Pancreas (tissue), 10 donors: ENCODE data around the gene CYB5R4. TPM values are rescaled to one million over a fixed set of nuclear protein-coding genes. Genes with fewer than 3 reads are reported as not detected.

Source experiments
- ATAC-seq, 4 donors: fragments of 200-7000 bp; cut with Tn5 transposase; one replicate each; pipeline versions ENCODE4 v1.8.0 to v1.9.1; 2020; ENCODE audit warnings: mild to moderate bottlenecking in 4 of 4, moderate library complexity in 4 of 4
- DNase-seq, 6 donors: peaks; one replicate each; pipeline ENCODE4 v3.0.0-alpha.2; 2020
- FAIRE-seq: peaks from 2 replicates; lab custom pipeline; 2012; peaks lifted over from hg19 to GRCh38; lab: Jason Lieb, UNC
- H3K27ac ChIP-seq, 4 donors: fragments of 200-600 bp; sonication (generic); 1 replicate in 3 of 4; 2 replicates in 1 of 4; pipeline versions ENCODE4 v1.5.0 to v1.8.0; 2020
- H3K27me3 ChIP-seq, 4 donors: fragments of 200-600 bp; one replicate each; pipeline ENCODE4 v1.8.0; 2021
- H3K36me3 ChIP-seq, 3 donors: fragments of 200-600 bp; sonication (generic) in 1 of 3; one replicate each; pipeline versions ENCODE4 v1.5.0 to v1.8.0; 2020 to 2021
- H3K4me1 ChIP-seq, 3 donors: fragments of 200-600 bp; one replicate each; pipeline ENCODE4 v1.8.0; 2021
- H3K4me3 ChIP-seq, 4 donors: fragments of 200-600 bp; sonication (generic) in 2 of 4; one replicate each; pipeline versions ENCODE4 v1.5.0 to v1.8.0; 2020 to 2021
- H3K9me3 ChIP-seq, 4 donors: fragments of 200-600 bp; one replicate each; pipeline ENCODE4 v1.8.0; 2021
- WGBS, 2 donors: extraction: QIAGEN DNeasy Blood & Tissue Kit; methylation state at CpG; one replicate each; pipeline ENCODE4 v1.1.7; 2013; 5-methylcytosine and 5-hydroxymethylcytosine counted together
- intact Hi-C, 3 donors: fragments of 100-400 bp; cut with DNase I; formaldehyde crosslinking; loops; one replicate each; pipeline versions ENCODE4 v1.11.1 to v1.14.2; 2022
- polyA plus RNA-seq, 2 donors: library from polyadenylated mRNA; stranded (reverse); fragments of 200-250 nt; gene quantifications; one replicate each; pipeline ENCODE4 v1.2.3, GENCODE V29; 2013
- total RNA-seq, 6 donors: library from RNA; stranded (reverse); fragmentation: NEBNext Ultra II Directional in 4 of 6; extraction: Animal tissue kit (Norgen Biotek cat#: 25700) in 4 of 6; gene quantifications; one replicate each; pipeline versions ENCODE4 v1.2.1 to v1.2.4, GENCODE V29; 2021 to 2023
- TF ChIP-seq, protein P1 (sequence below), 4 donors: fragments of 200-600 bp; sonication (generic) in 3 of 4; IDR thresholded peaks; one replicate each; pipeline versions ENCODE4 v1.5.0 to v1.8.0; 2021; ENCODE audit warnings: antibody characterized with exemption in 4 of 4
- donor health status: healthy with polysubstance abuse.
- donor health status: DM: no; HTN: no; CAD: no; lungs with moderate emphysema.
- donor health status: DM: no; HTN: no; CAD: no.
- donor health status: control.
- donor health status: control.
- donor health status: Bipolar disorder and iron deficiency.
- donor health status: DM: yes; HTN: yes; CAD: no.
- donor health status: DM: no; HTN: no; CAD: no.
- donor health status: DM: no; HTN: no; CAD: no.
- donor health status: DM: yes; HTN: yes; CAD: no.

Gene CYB5R4
- total and polyA plus RNA-seq, 8 donors = 1.1 to 10.1 (median 5.4) TPM

DNA sequence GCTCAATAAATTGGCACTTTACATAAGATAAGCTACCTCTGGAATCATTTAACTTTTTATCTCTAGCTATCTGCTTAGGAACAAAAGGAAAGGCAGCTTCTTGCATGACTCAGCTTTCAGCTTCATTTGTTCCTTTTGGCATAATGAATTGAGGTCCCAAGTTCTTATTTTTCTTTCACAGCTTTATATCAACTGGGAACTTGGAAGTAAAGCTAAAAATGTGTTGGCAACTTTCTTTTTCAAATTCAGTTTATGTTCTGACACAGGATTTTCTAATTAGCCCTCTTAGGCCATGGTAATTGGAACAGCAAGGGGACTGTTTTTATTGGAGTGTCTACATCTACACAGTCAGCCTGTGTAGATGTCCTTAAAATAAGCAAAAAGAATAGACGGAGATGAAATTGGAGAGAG lies 118.8 kb downstream of the CYB5R4 start:
- no peak for FAIRE-seq
- intact Hi-C loops = no loop called here

DNA sequence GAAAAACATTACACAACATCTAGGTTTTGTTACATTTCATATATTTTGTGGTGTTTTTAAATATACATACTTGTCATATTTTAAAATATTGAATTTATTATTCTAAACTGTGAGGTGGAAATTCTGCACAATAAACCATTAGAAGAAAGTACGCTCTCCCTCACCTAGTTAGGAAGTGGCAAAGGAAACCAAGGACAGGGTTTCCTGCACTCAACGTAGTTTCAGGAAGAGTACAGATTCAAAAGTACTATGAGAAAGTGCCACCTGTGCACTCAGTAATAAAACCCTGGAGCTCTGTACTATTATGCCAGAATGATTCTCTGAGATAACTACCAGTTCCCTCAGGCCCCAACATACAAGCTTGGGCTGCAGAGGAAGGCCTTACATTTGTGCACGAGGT lies 119.5 kb downstream of the CYB5R4 start:
- TF ChIP-seq, protein P1, sequence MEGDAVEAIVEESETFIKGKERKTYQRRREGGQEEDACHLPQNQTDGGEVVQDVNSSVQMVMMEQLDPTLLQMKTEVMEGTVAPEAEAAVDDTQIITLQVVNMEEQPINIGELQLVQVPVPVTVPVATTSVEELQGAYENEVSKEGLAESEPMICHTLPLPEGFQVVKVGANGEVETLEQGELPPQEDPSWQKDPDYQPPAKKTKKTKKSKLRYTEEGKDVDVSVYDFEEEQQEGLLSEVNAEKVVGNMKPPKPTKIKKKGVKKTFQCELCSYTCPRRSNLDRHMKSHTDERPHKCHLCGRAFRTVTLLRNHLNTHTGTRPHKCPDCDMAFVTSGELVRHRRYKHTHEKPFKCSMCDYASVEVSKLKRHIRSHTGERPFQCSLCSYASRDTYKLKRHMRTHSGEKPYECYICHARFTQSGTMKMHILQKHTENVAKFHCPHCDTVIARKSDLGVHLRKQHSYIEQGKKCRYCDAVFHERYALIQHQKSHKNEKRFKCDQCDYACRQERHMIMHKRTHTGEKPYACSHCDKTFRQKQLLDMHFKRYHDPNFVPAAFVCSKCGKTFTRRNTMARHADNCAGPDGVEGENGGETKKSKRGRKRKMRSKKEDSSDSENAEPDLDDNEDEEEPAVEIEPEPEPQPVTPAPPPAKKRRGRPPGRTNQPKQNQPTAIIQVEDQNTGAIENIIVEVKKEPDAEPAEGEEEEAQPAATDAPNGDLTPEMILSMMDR (IDR thresholded peaks at IDR 0.05) = no peak
- ATAC-seq (no peak), FAIRE-seq (no peak), DNase-seq (no peak)
- no peak overlapping the region for H3K4me3 ChIP-seq
- intact Hi-C loops = no loop called here
- H3K4me1 ChIP-seq = no peaks in the 10 kb centered on the region
- no peak overlapping the region for H3K27ac ChIP-seq
- no peaks in the 10 kb centered on the region for H3K36me3 ChIP-seq
- no peaks in the 10 kb centered on the region for H3K9me3 ChIP-seq
- WGBS, 2 donors = 39 to 40% methylated on average over 3 of the region's 3 CpGs
- no peaks in the 10 kb centered on the region for H3K27me3 ChIP-seq

More for the DNA sequence above, 118.8 kb downstream of the CYB5R4 start:
- Histone ChIP-seq H3K4me3 (no peak overlapping the region), H3K27me3 (no peaks in the 10 kb centered on the region), H3K4me1 (no peaks in the 10 kb centered on the region), H3K9me3 (no peaks in the 10 kb centered on the region), H3K36me3 (no peaks in the 10 kb centered on the region), H3K27ac (no peak overlapping the region)
- DNase-seq = no peak
- TF ChIP-seq, protein P1 (IDR thresholded peaks at IDR 0.05) = no peak
- WGBS, 2 donors = 73 to 83% methylated on average over 1 of the region's 1 CpG
- no peak for ATAC-seq

DNA sequence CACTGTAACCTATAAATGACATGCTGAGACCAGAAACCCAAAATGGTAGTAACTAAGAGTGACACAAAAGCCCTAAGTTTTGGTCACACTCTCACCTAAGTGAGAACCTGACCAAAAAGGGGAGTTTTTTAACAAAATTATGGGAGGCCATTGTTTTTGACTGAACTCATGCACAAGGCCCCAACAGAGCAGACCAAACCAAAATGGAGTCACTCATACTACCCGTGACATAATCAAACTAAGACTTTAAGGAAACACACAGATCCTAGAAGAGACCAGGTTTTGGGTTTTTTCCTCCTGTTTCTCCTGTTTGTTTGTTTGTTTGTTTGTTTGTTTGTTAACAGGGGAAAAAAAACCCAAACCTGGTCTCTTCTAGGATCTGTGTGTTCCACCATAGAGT lies 124.9 kb downstream of the CYB5R4 start:
- Histone ChIP-seq H3K27ac (no peak overlapping the region), H3K27me3 (no peaks in the 10 kb centered on the region), H3K9me3 (no peaks in the 10 kb centered on the region), H3K4me3 (no peak overlapping the region), H3K4me1 (no peaks in the 10 kb centered on the region), H3K36me3 (no peaks in the 10 kb centered on the region)
- FAIRE-seq (no peak), ATAC-seq (no peak), DNase-seq (no peak)
- WGBS, 2 donors = 81 to 96% methylated on average over 1 of the region's 1 CpG
- intact Hi-C loops = no loop called here
- TF ChIP-seq, protein P1 (IDR thresholded peaks at IDR 0.05) = no peak

DNA sequence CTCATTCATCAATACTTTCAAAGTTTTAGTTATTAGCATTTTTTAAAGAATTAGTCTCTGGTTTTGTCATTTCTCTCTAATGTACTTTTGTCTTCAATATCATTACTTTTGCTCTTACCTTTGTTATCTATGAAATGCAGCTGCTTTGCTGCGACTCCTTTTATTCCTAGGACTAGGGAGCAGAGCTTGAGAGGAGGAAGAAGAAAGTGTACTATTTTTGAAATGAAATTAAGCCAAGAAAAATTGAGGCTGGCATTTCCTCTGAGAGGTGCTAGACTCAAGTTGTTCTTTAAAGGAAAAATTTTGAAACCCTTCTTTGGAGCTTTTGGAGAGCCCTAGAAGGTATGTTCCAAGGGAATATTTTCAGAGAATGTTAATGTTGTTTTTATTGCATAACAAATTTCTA lies 125.8 kb downstream of the CYB5R4 start:
- 77 to 94% methylated on average over 1 of the region's 1 CpG for WGBS, 2 donors
- H3K9me3 ChIP-seq = no peaks in the 10 kb centered on the region
- no peak overlapping the region for H3K27ac ChIP-seq
- FAIRE-seq (no peak), DNase-seq (no peak), ATAC-seq (no peak)
- TF ChIP-seq, protein P1 (IDR thresholded peaks at IDR 0.05) = no peak
- no peaks in the 10 kb centered on the region for H3K27me3 ChIP-seq
- H3K4me3 ChIP-seq = no peak overlapping the region
- intact Hi-C loops = no loop called here
- H3K36me3 ChIP-seq = no peaks in the 10 kb centered on the region
- H3K4me1 ChIP-seq = no peaks in the 10 kb centered on the region

DNA sequence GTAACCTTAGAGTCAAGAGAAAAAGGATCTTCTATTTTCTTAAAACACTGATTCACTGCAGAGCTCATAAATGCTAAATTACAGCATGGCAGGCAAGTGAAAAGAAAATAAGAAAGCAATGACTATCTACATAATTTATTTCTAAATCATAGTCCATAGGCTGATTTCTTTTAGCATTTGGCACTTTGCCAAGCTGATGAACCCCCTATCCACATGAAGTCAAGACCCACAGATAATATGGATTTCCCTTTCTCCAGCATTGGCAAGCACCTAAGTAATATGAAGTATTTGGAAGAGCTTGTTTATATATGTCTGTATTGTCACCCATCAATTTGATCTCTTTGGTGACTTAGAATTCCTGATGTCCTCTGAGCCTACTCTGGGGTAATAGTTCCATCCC lies 126.2 kb downstream of the CYB5R4 start:
- H3K36me3 ChIP-seq = no peaks in the 10 kb centered on the region
- H3K27ac ChIP-seq = no peak overlapping the region
- H3K4me3 ChIP-seq = no peak overlapping the region
- H3K4me1 ChIP-seq = no peaks in the 10 kb centered on the region
- FAIRE-seq = no peak
- DNase-seq = no peak
- ATAC-seq = no peak
- H3K9me3 ChIP-seq = no peaks in the 10 kb centered on the region
- no peaks in the 10 kb centered on the region for H3K27me3 ChIP-seq
- intact Hi-C loops = no loop called here
- TF ChIP-seq, protein P1 (IDR thresholded peaks at IDR 0.05) = no peak
